Suprapubic skin (tissue), 4 donors: ENCODE results near the gene ZBTB46.

Experiments
- EP300 ChIP-seq: sonication (generic); formaldehyde crosslinking; IDR thresholded peaks from one replicate; pipeline ENCODE4 v1.6.1; 2017; ENCODE audit warnings: antibody characterized with exemption
- POLR2AphosphoS5 ChIP-seq, 3 donors: sonication (generic); formaldehyde crosslinking; IDR thresholded peaks; one replicate each; pipeline ENCODE4 v1.6.1; 2017; ENCODE audit warnings: antibody characterized with exemption in 3 of 3
- TF ChIP-seq, protein P1 (sequence below), 2 donors: fragments of 200-600 bp in 1 of 2; fragments of 450-650 bp in 1 of 2; sonication (generic) in 1 of 2; IDR thresholded peaks; one replicate each; pipeline ENCODE4 v1.5.1; 2016 to 2019; ENCODE audit warnings: antibody characterized with exemption in 2 of 2, mild to moderate bottlenecking in 1 of 2, moderate library complexity in 1 of 2

DNA sequence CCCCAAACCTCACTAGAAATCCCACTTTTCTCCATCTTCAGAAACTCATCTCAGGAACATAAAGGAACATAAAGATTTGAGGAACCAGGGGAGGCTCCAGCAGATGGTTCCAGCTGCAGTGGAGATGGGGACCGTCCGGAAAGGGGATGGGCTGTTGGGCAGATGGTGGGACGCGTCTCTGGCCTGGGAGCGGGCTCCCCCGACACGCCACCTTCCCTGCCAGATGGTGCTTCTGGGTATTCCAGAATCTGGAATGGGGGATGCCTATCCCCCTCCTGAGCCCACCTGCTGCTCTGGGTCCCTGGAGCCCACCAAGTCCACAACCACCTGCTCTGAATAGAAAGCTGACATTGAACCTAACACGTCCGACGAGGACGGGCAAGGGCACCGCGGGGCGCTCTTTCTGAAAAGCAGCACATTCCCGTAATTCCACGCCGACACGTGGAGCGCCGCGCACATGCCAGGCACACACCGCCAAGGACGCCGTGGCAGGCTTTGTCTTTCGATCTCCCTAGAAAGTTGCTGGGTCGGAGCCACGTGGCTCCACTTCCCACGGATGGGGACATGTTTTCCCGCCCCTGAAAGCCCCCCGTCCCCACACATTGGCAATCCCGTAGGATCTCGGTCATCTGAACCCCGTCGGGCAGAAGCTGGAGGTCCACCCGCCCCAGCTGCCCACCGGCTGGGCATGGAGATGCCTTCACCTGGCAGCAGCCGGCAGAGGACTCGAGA lies 64.2 kb downstream of the ZBTB46 start:
- TF ChIP-seq, protein P1, sequence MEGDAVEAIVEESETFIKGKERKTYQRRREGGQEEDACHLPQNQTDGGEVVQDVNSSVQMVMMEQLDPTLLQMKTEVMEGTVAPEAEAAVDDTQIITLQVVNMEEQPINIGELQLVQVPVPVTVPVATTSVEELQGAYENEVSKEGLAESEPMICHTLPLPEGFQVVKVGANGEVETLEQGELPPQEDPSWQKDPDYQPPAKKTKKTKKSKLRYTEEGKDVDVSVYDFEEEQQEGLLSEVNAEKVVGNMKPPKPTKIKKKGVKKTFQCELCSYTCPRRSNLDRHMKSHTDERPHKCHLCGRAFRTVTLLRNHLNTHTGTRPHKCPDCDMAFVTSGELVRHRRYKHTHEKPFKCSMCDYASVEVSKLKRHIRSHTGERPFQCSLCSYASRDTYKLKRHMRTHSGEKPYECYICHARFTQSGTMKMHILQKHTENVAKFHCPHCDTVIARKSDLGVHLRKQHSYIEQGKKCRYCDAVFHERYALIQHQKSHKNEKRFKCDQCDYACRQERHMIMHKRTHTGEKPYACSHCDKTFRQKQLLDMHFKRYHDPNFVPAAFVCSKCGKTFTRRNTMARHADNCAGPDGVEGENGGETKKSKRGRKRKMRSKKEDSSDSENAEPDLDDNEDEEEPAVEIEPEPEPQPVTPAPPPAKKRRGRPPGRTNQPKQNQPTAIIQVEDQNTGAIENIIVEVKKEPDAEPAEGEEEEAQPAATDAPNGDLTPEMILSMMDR (IDR thresholded peaks at IDR 0.05): no peak
- TF ChIP-seq EP300 (no peak), POLR2AphosphoS5 (IDR thresholded peaks at IDR 0.05) (no peak)
